RWPE1 (cell line): Measurements from ENCODE around the gene CDK11B.

ENCODE experiments used
- CTCF ChIA-PET: fragments of 350-600 bp; sonication (Branson Sonifier 250); formaldehyde crosslinking; extraction: SDS; loops from one replicate; lab custom pipeline; 2021; lab: Yijun Ruan, JAX
- POLR2A ChIA-PET: fragments of 400-600 bp; formaldehyde crosslinking; extraction: SDS; loops from one replicate; lab custom pipeline; 2020; ENCODE audit warnings: antibody characterized with exemption; ENCODE audit not compliant: low non-redundant PET; lab: Yijun Ruan, JAX
- DNase-seq: peaks from one replicate; pipeline ENCODE4 v3.0.0; 2012; ENCODE audit warnings: low spot score
- H3K27ac ChIP-seq: fragments of 450-650 bp; 2 replicates; pipeline ENCODE4 v1.5.1; 2017
- TF ChIP-seq, protein P1 (sequence below): fragments of 450-650 bp; conservative IDR thresholded peaks from 2 replicates; pipeline ENCODE4 v1.5.1; 2017; ENCODE audit warnings: low read depth, mild to moderate bottlenecking

Gene CDK11B

DNA sequence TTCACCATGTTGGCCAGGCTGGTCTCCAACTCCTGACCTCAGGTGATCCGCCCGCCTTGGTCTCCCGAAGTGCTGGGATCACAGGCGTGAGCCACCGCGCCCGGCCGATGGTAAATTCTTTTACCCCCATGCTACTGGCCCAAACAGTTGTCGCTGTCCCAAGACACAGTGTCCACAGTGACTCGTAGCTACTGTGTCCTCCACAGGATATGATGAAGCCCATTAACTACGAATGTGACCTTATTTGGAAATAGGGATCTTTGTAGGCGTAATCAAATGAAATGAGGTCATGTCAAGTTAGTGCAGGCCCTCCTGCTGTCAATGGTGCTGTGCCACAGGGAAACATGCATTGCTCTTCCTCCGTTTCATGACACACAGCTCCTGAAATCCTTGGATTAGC lies 67.4 kb downstream of the CDK11B start:
- H3K27ac ChIP-seq, result no peak overlapping the region
- DNase-seq, result no peak
- POLR2A ChIA-PET, result no interaction called here
- TF ChIP-seq, protein P1, sequence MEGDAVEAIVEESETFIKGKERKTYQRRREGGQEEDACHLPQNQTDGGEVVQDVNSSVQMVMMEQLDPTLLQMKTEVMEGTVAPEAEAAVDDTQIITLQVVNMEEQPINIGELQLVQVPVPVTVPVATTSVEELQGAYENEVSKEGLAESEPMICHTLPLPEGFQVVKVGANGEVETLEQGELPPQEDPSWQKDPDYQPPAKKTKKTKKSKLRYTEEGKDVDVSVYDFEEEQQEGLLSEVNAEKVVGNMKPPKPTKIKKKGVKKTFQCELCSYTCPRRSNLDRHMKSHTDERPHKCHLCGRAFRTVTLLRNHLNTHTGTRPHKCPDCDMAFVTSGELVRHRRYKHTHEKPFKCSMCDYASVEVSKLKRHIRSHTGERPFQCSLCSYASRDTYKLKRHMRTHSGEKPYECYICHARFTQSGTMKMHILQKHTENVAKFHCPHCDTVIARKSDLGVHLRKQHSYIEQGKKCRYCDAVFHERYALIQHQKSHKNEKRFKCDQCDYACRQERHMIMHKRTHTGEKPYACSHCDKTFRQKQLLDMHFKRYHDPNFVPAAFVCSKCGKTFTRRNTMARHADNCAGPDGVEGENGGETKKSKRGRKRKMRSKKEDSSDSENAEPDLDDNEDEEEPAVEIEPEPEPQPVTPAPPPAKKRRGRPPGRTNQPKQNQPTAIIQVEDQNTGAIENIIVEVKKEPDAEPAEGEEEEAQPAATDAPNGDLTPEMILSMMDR, result no peak
- CTCF ChIA-PET, result interaction anchor here (0.8 kb wide), 1 partner anchor 409 kb away, joined by 4 read pairs; no protein-coding TSS in a partner anchor
